ENCODE results near the gene LYRM2. TPM values are rescaled to one million over a fixed set of nuclear protein-coding genes. Genes with fewer than 3 reads are reported as not detected.

LYRM2 gene
- total and polyA plus RNA-seq, 5 experiments from 2014 or later = 39.2 to 74.1 (median 64.5) TPM

DNA sequence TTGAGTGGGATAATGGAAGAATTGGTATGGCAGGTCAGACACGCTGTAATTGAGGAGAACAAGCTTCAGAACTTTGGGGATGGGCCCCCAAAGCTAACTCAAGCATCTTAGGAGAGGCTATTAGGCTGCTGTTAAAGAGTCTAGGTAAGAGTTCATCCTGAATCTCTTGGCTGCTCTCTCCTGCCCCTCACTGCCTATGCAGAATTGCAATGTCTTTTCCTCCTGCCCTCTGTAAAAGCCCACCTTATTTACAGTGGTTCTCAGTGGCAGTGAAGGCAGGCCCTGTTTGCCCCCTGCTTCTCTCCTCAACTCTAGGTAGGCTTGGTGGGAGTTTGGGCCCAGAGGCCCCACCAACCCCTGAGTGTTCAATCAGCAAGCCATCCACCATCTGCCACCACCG lies 55.0 kb downstream of the LYRM2 start:
- no peaks in the 10 kb centered on the region for H3K36me3 Mint-ChIP-seq
- POLR2A ChIA-PET = no interaction called here
- DNase-seq = no peak
- no peaks in the 10 kb centered on the region for H3K27me3 Mint-ChIP-seq
- no peak for ATAC-seq
- H3K27ac Mint-ChIP-seq = no peak overlapping the region
- no peaks in the 10 kb centered on the region for H3K9me3 Mint-ChIP-seq
- no peak overlapping the region for H3K4me3 Mint-ChIP-seq
- no peaks in the 10 kb centered on the region for H3K4me1 Mint-ChIP-seq

DNA sequence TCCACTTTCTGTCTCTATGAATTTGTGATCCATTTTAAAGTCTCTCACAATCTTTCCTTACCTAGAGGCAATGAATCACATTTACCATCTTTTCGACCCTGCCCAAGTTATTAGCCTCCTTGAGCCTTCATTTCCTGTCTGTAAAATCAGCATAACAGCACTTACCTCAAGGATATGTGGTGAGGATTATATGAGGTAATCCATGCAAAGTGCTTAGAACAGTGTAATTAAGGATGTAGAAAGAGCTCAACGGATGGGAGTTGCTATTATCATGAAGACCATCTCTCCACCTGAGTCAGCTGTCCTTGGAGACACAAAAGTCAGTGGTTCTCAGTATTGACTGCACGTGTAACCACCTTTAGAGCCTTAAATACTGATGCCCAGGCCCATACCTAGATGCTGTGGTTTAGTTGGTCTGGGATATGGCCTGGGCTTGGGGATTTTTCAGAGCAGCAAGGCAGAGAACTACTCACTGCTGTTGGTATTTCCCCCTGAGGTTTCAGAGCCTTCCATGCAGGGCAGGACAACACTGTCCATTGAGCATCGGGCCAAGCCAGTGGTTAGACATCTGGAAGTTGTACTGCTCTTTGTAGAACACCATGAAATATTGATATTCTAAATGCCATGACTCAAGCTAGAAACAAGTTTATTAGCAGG lies 55.8 kb downstream of the LYRM2 start:
- H3K9me3 Mint-ChIP-seq = no peaks in the 10 kb centered on the region
- H3K27me3 Mint-ChIP-seq = no peaks in the 10 kb centered on the region
- H3K36me3 Mint-ChIP-seq = no peaks in the 10 kb centered on the region
- no peak overlapping the region for H3K4me3 Mint-ChIP-seq
- no peaks in the 10 kb centered on the region for H3K4me1 Mint-ChIP-seq
- DNase-seq = no peak
- POLR2A ChIA-PET = no interaction called here
- no peak for ATAC-seq
- H3K27ac Mint-ChIP-seq = no peak overlapping the region

DNA sequence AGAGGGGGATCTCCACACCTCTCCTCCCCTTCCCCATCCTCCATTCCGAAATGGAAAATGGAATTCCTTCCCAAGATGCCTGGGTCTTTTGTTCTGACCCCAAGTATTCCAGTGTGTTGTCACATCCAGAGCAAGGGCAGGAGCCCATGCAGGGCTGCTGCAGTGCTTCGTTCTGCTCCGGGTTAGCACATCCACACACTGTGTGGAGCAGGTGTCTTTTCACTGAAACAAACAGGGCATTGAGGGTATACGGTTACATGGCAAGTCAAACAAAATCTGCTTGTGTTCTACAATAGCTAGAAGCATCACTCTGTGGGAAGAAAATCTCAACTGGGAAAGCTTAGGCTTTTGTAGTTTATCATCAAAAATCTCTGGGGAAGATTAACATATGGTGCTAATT lies 56.9 kb downstream of the LYRM2 start:
- Mint-ChIP-seq H3K36me3 (no peaks in the 10 kb centered on the region), H3K4me3 (no peak overlapping the region), H3K9me3 (no peaks in the 10 kb centered on the region), H3K27ac (no peak overlapping the region), H3K4me1 (no peaks in the 10 kb centered on the region), H3K27me3 (no peaks in the 10 kb centered on the region)
- ATAC-seq = no peak
- POLR2A ChIA-PET = no interaction called here
- no peak for DNase-seq

- ATAC-seq (no peak), DNase-seq (no peak)
- Mint-ChIP-seq H3K4me3 (no peak overlapping the region), H3K4me1 (no peaks in the 10 kb centered on the region), H3K27me3 (no peaks in the 10 kb centered on the region), H3K36me3 (no peaks in the 10 kb centered on the region), H3K27ac (no peak overlapping the region), H3K9me3 (no peaks in the 10 kb centered on the region)
- POLR2A ChIA-PET = no interaction called here
These were observed 57.4 kb downstream of the LYRM2 start for GRCh38 chr6:89580997-89581666.

DNA sequence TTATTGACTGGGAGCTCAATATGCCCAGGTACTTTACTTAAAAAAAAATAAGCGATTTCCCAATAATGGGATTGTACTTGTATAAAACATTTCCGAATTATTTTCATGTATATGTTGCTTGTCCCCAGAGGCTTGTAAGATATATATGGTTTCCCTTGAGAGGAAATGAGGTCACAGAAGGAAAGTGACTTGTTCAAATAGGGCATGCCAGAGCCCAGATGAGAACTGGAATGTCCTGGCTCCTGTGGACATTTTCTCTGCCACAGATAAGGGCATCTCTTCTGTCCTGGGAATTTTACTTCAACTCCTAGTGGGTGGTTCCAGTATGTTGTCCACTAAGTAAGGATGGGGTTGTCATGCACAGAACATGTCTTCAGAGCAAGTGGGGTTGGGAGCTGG lies 63.0 kb downstream of the LYRM2 start:
- Mint-ChIP-seq H3K27me3 (no peaks in the 10 kb centered on the region), H3K27ac (no peak overlapping the region), H3K9me3 (no peaks in the 10 kb centered on the region), H3K4me3 (no peak overlapping the region), H3K4me1 (peaks cover 0 to 3% (median 0%) of the 10 kb centered on the region in 4 donors), H3K36me3 (peaks cover 0 to 3% (median 0%) of the 10 kb centered on the region in 3 donors)
- POLR2A ChIA-PET = no interaction called here
- DNase-seq (no peak), ATAC-seq (no peak)

DNA sequence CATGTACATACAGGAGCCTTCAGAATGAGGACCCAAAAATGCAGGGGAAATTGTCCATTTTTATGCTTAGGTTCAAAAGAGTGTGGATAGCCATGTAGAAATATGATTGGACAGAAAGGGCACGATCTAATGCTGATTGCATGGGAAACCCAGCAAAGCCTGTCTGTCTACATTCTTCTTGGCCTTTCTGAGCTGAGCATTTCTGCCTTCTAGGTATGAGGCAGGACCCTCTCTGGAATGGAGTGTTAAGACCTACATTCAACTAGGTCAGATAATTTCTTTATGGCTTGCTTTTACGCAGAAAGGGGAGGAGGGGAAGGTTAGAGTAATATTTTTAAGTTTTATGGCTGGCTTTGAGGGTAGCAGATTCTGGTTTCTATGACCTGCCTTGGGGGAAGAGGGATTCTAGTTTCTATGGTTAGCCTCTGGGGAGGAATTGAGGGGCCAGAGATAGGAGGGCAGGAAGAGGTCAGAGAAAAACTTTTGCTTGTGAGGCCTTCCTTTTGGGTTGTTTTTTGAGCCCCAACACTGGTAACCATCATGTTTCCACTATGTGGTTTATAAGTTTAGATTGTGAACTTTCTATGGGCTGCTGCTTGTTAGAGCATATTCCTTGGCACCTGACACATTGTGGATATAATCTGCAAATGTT lies 63.5 kb downstream of the LYRM2 start:
- no peak overlapping the region for H3K27ac Mint-ChIP-seq

DNA sequence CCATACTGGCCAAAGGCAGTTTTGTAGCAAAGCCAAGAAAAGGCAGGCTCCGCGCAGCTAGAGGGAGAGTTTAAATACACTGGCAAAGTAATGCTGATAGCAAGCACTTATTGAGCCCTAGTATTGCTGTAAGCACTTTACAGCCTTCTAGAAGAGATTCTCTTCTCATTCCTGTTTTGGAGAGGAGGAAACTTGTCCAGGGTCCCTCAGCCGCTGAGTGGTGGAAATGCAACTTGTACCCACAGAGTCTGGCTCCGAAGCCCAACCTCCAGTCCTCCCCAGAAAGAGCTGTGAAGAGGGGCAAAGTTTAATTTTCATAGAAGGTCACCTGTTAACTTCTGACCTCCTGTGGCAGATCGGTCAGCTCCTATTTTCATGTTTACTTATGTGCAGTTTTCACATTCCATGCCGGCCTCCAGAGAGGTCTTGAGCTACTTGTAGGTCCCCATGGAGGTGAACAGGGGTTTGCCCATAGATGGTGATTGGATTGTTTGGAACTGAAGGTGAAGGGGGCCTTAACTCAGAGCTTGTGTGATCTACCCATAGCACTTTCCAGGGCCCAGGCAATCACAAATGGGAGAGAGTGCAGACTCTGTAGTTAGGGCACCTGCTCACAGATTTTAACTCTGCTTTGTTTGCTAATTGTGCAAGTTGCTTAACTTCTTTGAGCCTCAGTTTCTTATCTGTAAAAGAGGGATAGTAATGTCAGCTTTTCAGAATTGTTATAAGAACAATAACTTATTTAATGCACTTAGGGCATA lies 70.7 kb downstream of the LYRM2 start:
- no peaks in the 10 kb centered on the region for H3K9me3 Mint-ChIP-seq
- DNase-seq = no peak
- H3K36me3 Mint-ChIP-seq = peaks cover 0 to 4% (median 0%) of the 10 kb centered on the region in 3 donors
- H3K4me1 Mint-ChIP-seq = no peaks in the 10 kb centered on the region
- POLR2A ChIA-PET = no interaction called here
- no peak for ATAC-seq
- H3K27me3 Mint-ChIP-seq = no peaks in the 10 kb centered on the region
- H3K27ac Mint-ChIP-seq = no peak overlapping the region
- no peak overlapping the region for H3K4me3 Mint-ChIP-seq

More for the DNA sequence above, 63.5 kb downstream of the LYRM2 start:
- Mint-ChIP-seq H3K4me3 (no peak overlapping the region), H3K27me3 (no peaks in the 10 kb centered on the region), H3K9me3 (no peaks in the 10 kb centered on the region), H3K4me1 (peaks cover 0 to 3% (median 0%) of the 10 kb centered on the region in 4 donors), H3K36me3 (peaks cover 0 to 3% (median 0%) of the 10 kb centered on the region in 3 donors)
- ATAC-seq (no peak), DNase-seq (no peak)
- POLR2A ChIA-PET = no interaction called here

GRCh38 chr6:89566930-89567629 lies 71.5 kb downstream of the LYRM2 start:
- POLR2A ChIA-PET = no interaction called here
- DNase-seq = no peak
- ATAC-seq = no peak
- Mint-ChIP-seq H3K9me3 (no peaks in the 10 kb centered on the region), H3K36me3 (peaks cover 0 to 4% (median 0%) of the 10 kb centered on the region in 3 donors), H3K27ac (no peak overlapping the region), H3K4me1 (no peaks in the 10 kb centered on the region), H3K4me3 (no peak overlapping the region), H3K27me3 (no peaks in the 10 kb centered on the region)

- Mint-ChIP-seq H3K27me3 (no peaks in the 10 kb centered on the region), H3K4me1 (no peaks in the 10 kb centered on the region), H3K27ac (no peak overlapping the region), H3K9me3 (no peaks in the 10 kb centered on the region), H3K4me3 (no peak overlapping the region), H3K36me3 (peaks cover 0 to 3% (median 0%) of the 10 kb centered on the region in 3 donors)
- no peak for ATAC-seq
- DNase-seq = no peak
- POLR2A ChIA-PET = interaction anchor here (0.6 kb wide), 1 partner anchor 12 kb away, joined by 5 read pairs; no protein-coding TSS in a partner anchor
These were observed 72.3 kb downstream of the LYRM2 start for GRCh38 chr6:89566008-89566800.

- Mint-ChIP-seq H3K27me3 (no peaks in the 10 kb centered on the region), H3K9me3 (no peaks in the 10 kb centered on the region), H3K27ac (peak overlapping the region in 1 of 10 donors; percentile 10), H3K4me3 (no peak overlapping the region), H3K36me3 (peaks cover 0 to 3% (median 0%) of the 10 kb centered on the region in 3 donors), H3K4me1 (no peaks in the 10 kb centered on the region)
- DNase-seq (no peak), ATAC-seq (no peak)
- POLR2A ChIA-PET = no interaction called here
These were observed 73.7 kb downstream of the LYRM2 start for GRCh38 chr6:89564752-89565427.

DNA sequence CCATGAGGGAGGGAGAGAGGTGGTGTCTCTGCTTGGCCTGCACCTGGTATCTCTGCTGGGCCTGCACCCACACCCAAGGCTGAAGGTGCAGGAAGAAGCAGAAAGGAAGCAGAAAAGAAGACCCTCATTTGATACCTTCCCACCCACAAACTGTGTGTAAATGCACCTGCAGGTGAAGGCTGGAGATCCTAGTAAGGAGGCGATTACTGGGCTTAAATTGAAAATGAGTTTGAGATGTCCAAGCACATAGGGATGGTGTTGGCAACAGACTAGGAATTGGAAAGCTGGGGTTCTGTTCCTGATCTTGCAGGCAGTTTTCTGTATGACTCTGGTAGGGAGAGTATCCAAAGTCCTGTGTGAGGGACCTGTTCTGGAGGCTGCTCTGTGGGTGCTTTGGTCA lies 74.7 kb downstream of the LYRM2 start:
- ATAC-seq (no peak), DNase-seq (no peak)
- H3K27me3 Mint-ChIP-seq = peaks cover 0 to 2% (median 0%) of the 10 kb centered on the region in 5 donors
- peak overlapping the region in 1 of 10 donors; percentile 16 for H3K27ac Mint-ChIP-seq
- no peak overlapping the region for H3K4me3 Mint-ChIP-seq
- POLR2A ChIA-PET = no interaction called here
- no peaks in the 10 kb centered on the region for H3K4me1 Mint-ChIP-seq
- H3K36me3 Mint-ChIP-seq = no peaks in the 10 kb centered on the region
- peaks cover 0 to 2% (median 0%) of the 10 kb centered on the region in 9 donors for H3K9me3 Mint-ChIP-seq

Data from naive thymus-derived CD8-positive, alpha-beta T cell (primary cell).